SK-N-SH treated with all-trans-retinoic acid at 6 μM for 48 hours (cell line): ENCODE data around the gene KDSR.

Experiments used
- ATAC-seq: fragments of 200-7000 bp; cut with Tn5 transposase; 3 replicates; pipeline ENCODE4 v1.9.1; 2020; ENCODE audit warnings: mild to moderate bottlenecking, moderate library complexity
- BACH2 ChIP-seq: fragments of 250-450 bp; sonication (Bioruptor Pico); IDR thresholded peaks from 2 replicates; pipeline ENCODE4 v1.9.0; 2021; ENCODE audit warnings: mild to moderate bottlenecking, borderline replicate concordance
- CREB5 ChIP-seq: fragments of 250-450 bp; sonication (Bioruptor Pico); IDR thresholded peaks from 2 replicates; pipeline ENCODE4 v1.5.1; 2020; ENCODE audit warnings: low read depth, mild to moderate bottlenecking, moderate library complexity
- CSDC2 ChIP-seq: fragments of 250-450 bp; sonication (Bioruptor Pico); IDR thresholded peaks from 2 replicates; pipeline ENCODE4 v1.5.0; 2020; ENCODE audit warnings: mild to moderate bottlenecking, moderate library complexity
- PATZ1 ChIP-seq: fragments of 250-450 bp; sonication (Bioruptor Pico); IDR thresholded peaks from 2 replicates; pipeline ENCODE4 v1.8.0; 2020; ENCODE audit warnings: mild to moderate bottlenecking, moderate library complexity, borderline replicate concordance
- POU6F1 ChIP-seq: fragments of 250-450 bp; sonication (Bioruptor Pico); IDR thresholded peaks from 2 replicates; pipeline ENCODE4 v1.8.0; 2021; ENCODE audit warnings: low read depth, mild to moderate bottlenecking, moderate library complexity, borderline replicate concordance
- RARB ChIP-seq: fragments of 250-450 bp; sonication (Bioruptor Pico); IDR thresholded peaks from 2 replicates; pipeline ENCODE4 v1.8.0; 2021; ENCODE audit warnings: mild to moderate bottlenecking, moderate library complexity
- TCF4 ChIP-seq: fragments of 250-450 bp; sonication (Bioruptor Pico); IDR thresholded peaks from 2 replicates; pipeline ENCODE4 v1.8.0; 2021; ENCODE audit warnings: mild to moderate bottlenecking, moderate library complexity, borderline replicate concordance
- TOX ChIP-seq: fragments of 250-450 bp; sonication (Bioruptor Pico); IDR thresholded peaks from 2 replicates; pipeline ENCODE4 v1.8.0; 2021; ENCODE audit warnings: mild to moderate bottlenecking, moderate library complexity, borderline replicate concordance
- ZC3H10 ChIP-seq: fragments of 250-450 bp; sonication (Bioruptor Pico); IDR thresholded peaks from 2 replicates; pipeline ENCODE4 v1.5.1; 2021; ENCODE audit warnings: mild to moderate bottlenecking, moderate library complexity
- ZFP3 ChIP-seq: fragments of 250-450 bp; sonication (Bioruptor Pico); IDR thresholded peaks from 2 replicates; pipeline ENCODE4 v1.5.0; 2020; ENCODE audit warnings: mild to moderate bottlenecking, moderate library complexity
- ZFP30 ChIP-seq: fragments of 450-650 bp; formaldehyde crosslinking; IDR thresholded peaks from 2 replicates; pipeline ENCODE4 v1.5.0; 2022; ENCODE audit warnings: mild to moderate bottlenecking, moderate library complexity
- ZNF565 ChIP-seq: fragments of 450-650 bp; formaldehyde crosslinking; conservative IDR thresholded peaks from 2 replicates; pipeline ENCODE4 v1.5.0; 2020; ENCODE audit warnings: low read depth, mild to moderate bottlenecking, moderate library complexity
- TF ChIP-seq, protein P1 (sequence below): fragments of 250-450 bp; sonication (Bioruptor Pico); IDR thresholded peaks from 2 replicates; pipeline ENCODE4 v1.5.1; 2021; ENCODE audit warnings: mild to moderate bottlenecking, moderate library complexity
- TF ChIP-seq, protein P2 (sequence below): fragments of 250-450 bp; sonication (Bioruptor Pico); IDR thresholded peaks from 2 replicates; pipeline ENCODE4 v1.5.0; 2020; ENCODE audit warnings: mild to moderate bottlenecking, moderate library complexity

The KDSR gene

GRCh38 chr18:63405986-63406385, 39.0 kb upstream of the KDSR start (continued):
- TF ChIP-seq, protein P1, sequence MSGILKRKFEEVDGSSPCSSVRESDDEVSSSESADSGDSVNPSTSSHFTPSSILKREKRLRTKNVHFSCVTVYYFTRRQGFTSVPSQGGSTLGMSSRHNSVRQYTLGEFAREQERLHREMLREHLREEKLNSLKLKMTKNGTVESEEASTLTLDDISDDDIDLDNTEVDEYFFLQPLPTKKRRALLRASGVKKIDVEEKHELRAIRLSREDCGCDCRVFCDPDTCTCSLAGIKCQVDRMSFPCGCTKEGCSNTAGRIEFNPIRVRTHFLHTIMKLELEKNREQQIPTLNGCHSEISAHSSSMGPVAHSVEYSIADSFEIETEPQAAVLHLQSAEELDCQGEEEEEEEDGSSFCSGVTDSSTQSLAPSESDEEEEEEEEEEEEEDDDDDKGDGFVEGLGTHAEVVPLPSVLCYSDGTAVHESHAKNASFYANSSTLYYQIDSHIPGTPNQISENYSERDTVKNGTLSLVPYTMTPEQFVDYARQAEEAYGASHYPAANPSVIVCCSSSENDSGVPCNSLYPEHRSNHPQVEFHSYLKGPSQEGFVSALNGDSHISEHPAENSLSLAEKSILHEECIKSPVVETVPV (CRISPR knock-in tag) = no peak
- no peak for TF ChIP-seq CSDC2 (CRISPR knock-in tag)
- no peak for TF ChIP-seq TOX (CRISPR knock-in tag)

DNA sequence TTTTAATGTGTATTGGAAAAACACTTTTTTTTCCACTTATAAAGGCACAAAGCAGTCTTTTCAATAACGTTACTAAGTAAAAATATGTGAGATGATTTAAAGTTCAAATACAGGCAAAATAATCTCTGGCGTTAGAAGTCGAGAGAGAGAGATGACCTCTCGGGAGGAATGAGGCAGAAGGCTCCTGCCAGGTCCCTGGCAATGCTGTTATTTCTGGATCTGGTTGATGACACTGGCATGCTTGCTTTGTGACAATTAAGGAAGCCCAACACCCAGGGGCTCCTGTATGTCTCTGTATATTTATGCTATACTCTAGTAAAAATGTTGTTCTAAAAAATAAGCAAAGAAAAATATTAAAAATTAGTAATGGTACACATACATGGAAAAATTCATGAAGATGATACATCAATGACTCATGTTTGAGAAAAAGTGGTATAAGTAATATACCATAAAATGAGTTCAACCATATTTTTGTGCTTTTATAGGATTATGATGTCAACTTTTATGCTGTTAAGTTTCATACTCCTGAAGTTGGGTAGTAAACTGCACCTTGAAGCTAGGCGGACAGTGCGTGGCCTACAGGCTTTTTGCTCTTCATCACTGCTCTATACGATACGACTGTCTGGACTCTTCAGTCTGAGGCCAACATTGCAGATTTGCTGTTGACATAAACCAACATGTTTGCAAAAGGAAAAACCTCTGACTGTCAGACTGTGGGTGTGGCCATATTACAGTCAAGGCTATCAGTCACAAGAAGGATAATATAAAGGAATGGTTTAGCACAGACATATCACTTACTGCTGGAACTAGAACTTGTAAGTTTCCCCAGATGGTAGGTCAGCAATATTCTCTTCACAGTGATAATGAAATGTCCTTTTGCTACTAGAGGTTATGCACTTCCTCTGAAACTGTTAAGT, 35.5 kb upstream of the KDSR start:
- TF ChIP-seq, protein P1 (CRISPR knock-in tag) = no peak
- no peak for TF ChIP-seq RARB (CRISPR knock-in tag)
- TF ChIP-seq POU6F1 (CRISPR knock-in tag) = no peak
- no peak for TF ChIP-seq CREB5 (CRISPR knock-in tag)
- TF ChIP-seq, protein P2, sequence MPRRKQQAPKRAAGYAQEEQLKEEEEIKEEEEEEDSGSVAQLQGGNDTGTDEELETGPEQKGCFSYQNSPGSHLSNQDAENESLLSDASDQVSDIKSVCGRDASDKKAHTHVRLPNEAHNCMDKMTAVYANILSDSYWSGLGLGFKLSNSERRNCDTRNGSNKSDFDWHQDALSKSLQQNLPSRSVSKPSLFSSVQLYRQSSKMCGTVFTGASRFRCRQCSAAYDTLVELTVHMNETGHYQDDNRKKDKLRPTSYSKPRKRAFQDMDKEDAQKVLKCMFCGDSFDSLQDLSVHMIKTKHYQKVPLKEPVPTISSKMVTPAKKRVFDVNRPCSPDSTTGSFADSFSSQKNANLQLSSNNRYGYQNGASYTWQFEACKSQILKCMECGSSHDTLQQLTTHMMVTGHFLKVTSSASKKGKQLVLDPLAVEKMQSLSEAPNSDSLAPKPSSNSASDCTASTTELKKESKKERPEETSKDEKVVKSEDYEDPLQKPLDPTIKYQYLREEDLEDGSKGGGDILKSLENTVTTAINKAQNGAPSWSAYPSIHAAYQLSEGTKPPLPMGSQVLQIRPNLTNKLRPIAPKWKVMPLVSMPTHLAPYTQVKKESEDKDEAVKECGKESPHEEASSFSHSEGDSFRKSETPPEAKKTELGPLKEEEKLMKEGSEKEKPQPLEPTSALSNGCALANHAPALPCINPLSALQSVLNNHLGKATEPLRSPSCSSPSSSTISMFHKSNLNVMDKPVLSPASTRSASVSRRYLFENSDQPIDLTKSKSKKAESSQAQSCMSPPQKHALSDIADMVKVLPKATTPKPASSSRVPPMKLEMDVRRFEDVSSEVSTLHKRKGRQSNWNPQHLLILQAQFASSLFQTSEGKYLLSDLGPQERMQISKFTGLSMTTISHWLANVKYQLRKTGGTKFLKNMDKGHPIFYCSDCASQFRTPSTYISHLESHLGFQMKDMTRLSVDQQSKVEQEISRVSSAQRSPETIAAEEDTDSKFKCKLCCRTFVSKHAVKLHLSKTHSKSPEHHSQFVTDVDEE (CRISPR knock-in tag) = no peak
- TF ChIP-seq BACH2 (CRISPR knock-in tag) = no peak
- no peak for ATAC-seq

DNA sequence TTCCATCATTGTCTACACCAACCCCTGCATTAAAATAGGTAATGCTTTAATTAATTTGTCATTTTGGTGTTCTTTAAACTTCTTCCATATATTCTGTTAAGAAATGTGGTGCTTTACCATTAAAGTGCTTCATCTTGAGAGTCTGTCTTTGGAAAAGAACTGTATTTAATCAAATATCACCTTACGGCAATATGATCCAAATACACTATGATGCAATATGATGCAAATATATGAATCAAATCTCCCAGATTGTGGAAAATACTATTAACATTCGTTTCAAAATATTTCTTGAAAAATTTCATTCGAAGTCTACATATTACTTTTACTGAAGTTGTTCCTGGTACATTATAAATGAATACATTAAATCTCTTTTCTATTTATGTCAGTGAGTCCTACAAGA, 32.3 kb upstream of the KDSR start:
- TF ChIP-seq ZNF565 (CRISPR knock-in tag) (no peak), ZFP3 (CRISPR knock-in tag) (no peak), POU6F1 (CRISPR knock-in tag) (no peak), ZC3H10 (CRISPR knock-in tag) (no peak), TCF4 (CRISPR knock-in tag) (no peak), PATZ1 (CRISPR knock-in tag) (no peak), ZFP30 (CRISPR knock-in tag) (no peak)
- no peak for ATAC-seq
